SK-N-MC (cell line): ENCODE data around the gene ATXN7L1.
"Not testable (repeated sequence)": the region's sequence is repeated elsewhere in the genome, so short reads cannot be mapped to it uniquely, and the experiment has no call there.

ENCODE experiments used
- DNase-seq: peaks from one replicate; pipeline ENCODE4 v3.0.0-alpha.2; 2011; ENCODE audit warnings: low read depth, low spot score
- H3K27ac ChIP-seq: fragments of 200-600 bp; sonication (generic); 2 replicates; pipeline ENCODE4 v1.5.1; 2016; ENCODE audit warnings: mixed run types
- H3K36me3 ChIP-seq: fragments of 200-600 bp; sonication (generic); 2 replicates; pipeline ENCODE4 v1.6.1; 2017; ENCODE audit warnings: antibody characterized with exemption, low read length, mixed read lengths; ENCODE audit not compliant: insufficient read depth
- H3K4me3 ChIP-seq: fragments of 200-600 bp; sonication (generic); 2 replicates; pipeline ENCODE4 v1.5.1; 2016
- H3K9ac ChIP-seq: fragments of 200-600 bp; sonication (generic); 2 replicates; pipeline ENCODE4 v1.8.0; 2017; ENCODE audit warnings: mixed run types, mixed read lengths; ENCODE audit not compliant: insufficient read length
- H3K9me3 ChIP-seq: fragments of 200-600 bp; sonication (generic); 2 replicates; pipeline ENCODE4 v1.6.1; 2017; ENCODE audit warnings: low read depth, mild to moderate bottlenecking, antibody characterized with exemption, low read length, moderate library complexity, mixed read lengths
- EZH2 ChIP-seq: fragments of 200-600 bp; sonication (generic); IDR thresholded peaks from one replicate; pipeline ENCODE4 v1.6.1; 2017; ENCODE audit warnings: antibody characterized with exemption
- FOXP2 ChIP-seq: optimal IDR thresholded peaks from 2 replicates; pipeline ENCODE3; 2011; ENCODE audit warnings: mild to moderate bottlenecking, moderate library complexity; ENCODE audit not compliant: insufficient read depth; ENCODE audit errors: extremely low read length, control extremely low read depth
- POLR2AphosphoS5 ChIP-seq: IDR thresholded peaks from 2 replicates; pipeline ENCODE4 v1.6.1; 2012; ENCODE audit warnings: mild to moderate bottlenecking, low read depth, low read length, borderline replicate concordance

Gene ATXN7L1

GRCh38 chr7:105861224-105861623 lies 15.2 kb downstream of the ATXN7L1 start:
- Histone ChIP-seq H3K9ac (no peak overlapping the region), H3K27ac (no peak overlapping the region), H3K9me3 (no peaks in the 10 kb centered on the region), H3K36me3 (no peaks in the 10 kb centered on the region; the same call in 1 of the 2 replicates), H3K4me3 (no peak overlapping the region)
- no peak for DNase-seq
- TF ChIP-seq FOXP2 (no peak), EZH2 (no peak), POLR2AphosphoS5 (no peak)

- DNase-seq, result no peak
Measured at GRCh38 chr7:105860793-105861192, 15.6 kb downstream of the ATXN7L1 start.

GRCh38 chr7:105857009-105857952 lies 19.1 kb downstream of the ATXN7L1 start:
- H3K9ac ChIP-seq, result no peak overlapping the region
- H3K9me3 ChIP-seq, result no peaks in the 10 kb centered on the region
- H3K36me3 ChIP-seq, result no peaks in the 10 kb centered on the region
- no peak for DNase-seq
- no peak overlapping the region for H3K4me3 ChIP-seq
- H3K27ac ChIP-seq, result no peak overlapping the region
- TF ChIP-seq FOXP2 (no peak), EZH2 (no peak), POLR2AphosphoS5 (no peak)

More at GRCh38 chr7:105860793-105861192, 15.6 kb downstream of the ATXN7L1 start:
- no peak overlapping the region for H3K9ac ChIP-seq
- H3K9me3 ChIP-seq, result no peaks in the 10 kb centered on the region
- H3K4me3 ChIP-seq, result no peak overlapping the region
- no peaks in the 10 kb centered on the region; the same call in 1 of the 2 replicates for H3K36me3 ChIP-seq
- H3K27ac ChIP-seq, result no peak overlapping the region
- TF ChIP-seq FOXP2, result no peak
- no peak for TF ChIP-seq POLR2AphosphoS5
- TF ChIP-seq EZH2, result no peak

- no peaks in the 10 kb centered on the region for H3K36me3 ChIP-seq
- no peak for TF ChIP-seq FOXP2
- no peak for TF ChIP-seq POLR2AphosphoS5
- TF ChIP-seq EZH2, result no peak
- H3K9ac ChIP-seq, result no peak overlapping the region
- no peaks in the 10 kb centered on the region for H3K9me3 ChIP-seq
- peak overlapping the region; percentile 79 for H3K27ac ChIP-seq
- peak overlapping the region; percentile 21; the same call in 1 of the 2 replicates for H3K4me3 ChIP-seq
- DNase-seq, result no peak
Measured at GRCh38 chr7:105854498-105854897, 21.9 kb downstream of the ATXN7L1 start.

- DNase-seq, result no peak
- H3K27ac ChIP-seq, result peak overlapping the region; percentile 79; the same call in 1 of the 2 replicates
- H3K9ac ChIP-seq, result no peak overlapping the region
- H3K4me3 ChIP-seq, result peak overlapping the region; percentile 21; the same call in 1 of the 2 replicates
- no peak for TF ChIP-seq FOXP2
- no peak for TF ChIP-seq POLR2AphosphoS5
- no peak for TF ChIP-seq EZH2
- no peaks in the 10 kb centered on the region for H3K9me3 ChIP-seq
- no peaks in the 10 kb centered on the region for H3K36me3 ChIP-seq
Measured at GRCh38 chr7:105853931-105854419, 22.4 kb downstream of the ATXN7L1 start.

- TF ChIP-seq FOXP2 (no peak), POLR2AphosphoS5 (no peak), EZH2 (no peak)
- no peak for DNase-seq
Measured at GRCh38 chr7:105851064-105851463, 25.3 kb downstream of the ATXN7L1 start.

DNA sequence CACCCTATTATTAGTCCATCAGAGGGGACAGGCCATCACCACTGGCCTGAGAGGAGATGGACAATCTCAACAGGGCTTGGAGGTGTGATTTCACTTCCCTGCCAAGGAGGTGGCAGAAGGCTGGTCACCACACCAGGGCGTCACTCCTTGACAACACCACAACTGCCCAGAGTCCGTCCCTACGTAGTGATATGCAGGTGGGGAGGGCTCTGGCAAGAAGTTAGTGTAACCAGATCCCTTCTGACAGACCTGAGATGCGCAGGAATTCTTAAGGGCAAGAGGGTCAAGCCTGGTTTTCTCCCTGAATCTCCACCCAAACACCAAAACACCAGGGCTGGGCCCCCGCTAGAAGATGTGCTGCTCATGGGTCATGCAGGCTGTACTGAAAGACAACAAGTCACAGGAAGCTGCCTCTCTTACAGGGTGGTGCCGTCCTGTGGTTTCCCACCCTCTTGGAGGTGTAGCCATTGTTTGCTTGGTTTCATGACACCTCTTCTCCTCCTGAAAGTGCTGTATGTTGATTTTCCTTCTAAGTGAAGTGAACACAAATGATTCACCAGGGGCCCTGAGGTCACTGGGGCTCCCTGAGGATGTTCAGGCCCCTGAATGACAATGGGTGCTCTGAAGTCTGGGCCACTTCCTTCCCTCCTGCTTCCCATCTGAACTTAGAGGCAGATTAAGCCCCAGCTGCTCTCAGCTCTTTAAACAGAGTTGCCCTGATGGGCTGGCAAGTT lies 27.1 kb downstream of the ATXN7L1 start:
- Histone ChIP-seq H3K9me3 (no peaks in the 10 kb centered on the region), H3K27ac (no peak overlapping the region), H3K4me3 (no peak overlapping the region), H3K9ac (no peak overlapping the region), H3K36me3 (peaks cover 10% of the 10 kb centered on the region; the same call in 1 of the 2 replicates)
- TF ChIP-seq EZH2 (no peak), POLR2AphosphoS5 (no peak), FOXP2 (no peak)
- no peak for DNase-seq

More at GRCh38 chr7:105851064-105851463, 25.3 kb downstream of the ATXN7L1 start:
- Histone ChIP-seq H3K4me3 (no peak overlapping the region), H3K36me3 (peaks cover 10% of the 10 kb centered on the region; the same call in 1 of the 2 replicates), H3K9me3 (no peaks in the 10 kb centered on the region), H3K9ac (no peak overlapping the region), H3K27ac (no peak overlapping the region)

GRCh38 chr7:105846404-105846803 lies 30.0 kb downstream of the ATXN7L1 start:
- TF ChIP-seq POLR2AphosphoS5 (no peak), FOXP2 (no peak), EZH2 (no peak)
- Histone ChIP-seq H3K36me3 (peaks cover 10% of the 10 kb centered on the region; the same call in 1 of the 2 replicates), H3K9ac (no peak overlapping the region), H3K9me3 (no peaks in the 10 kb centered on the region), H3K4me3 (no peak overlapping the region), H3K27ac (no peak overlapping the region)
- DNase-seq, result no peak

DNA sequence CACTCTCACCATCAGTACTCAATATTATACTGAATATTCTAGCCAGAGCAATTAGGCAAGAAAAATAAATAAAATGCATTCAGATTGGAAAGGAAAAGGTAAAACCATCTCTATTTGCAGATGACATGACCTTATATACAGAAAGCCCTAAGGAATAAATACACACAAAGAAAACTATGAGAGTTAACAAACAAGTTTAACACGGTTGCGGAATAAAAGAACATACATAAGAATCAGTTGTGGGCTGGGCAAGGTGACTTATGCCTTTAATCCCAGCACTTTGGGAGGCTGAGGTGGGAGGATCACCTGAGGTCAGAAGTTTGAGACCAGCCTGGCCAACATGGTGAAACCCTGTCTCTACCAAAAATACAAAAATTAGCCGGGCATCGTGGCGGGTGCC lies 31.7 kb downstream of the ATXN7L1 start:
- H3K4me3 ChIP-seq, H3K9ac ChIP-seq, H3K27ac ChIP-seq, H3K9me3 ChIP-seq, DNase-seq: not testable (repeated sequence)
- peaks cover 10% of the 10 kb centered on the region; the same call in 1 of the 2 replicates for H3K36me3 ChIP-seq
